Measurements from ENCODE around the gene ATP1B3.
"Not testable (repeated sequence)": the region's sequence is repeated elsewhere in the genome, so short reads cannot be mapped to it uniquely, and the experiment has no call there.

The ATP1B3 gene

GRCh38 chr3:141840737-141841544, 35.5 kb upstream of the ATP1B3 start:
- no peak overlapping the region for H3K4me3 ChIP-seq (ENCODE audit: low read length)
- no peak for TF ChIP-seq CTCF (conservative IDR thresholded peaks at IDR 0.05; ENCODE audit: low read length)
- no peak for DNase-seq (ENCODE audit: low read depth)

GRCh38 chr3:141844108-141844507, 32.3 kb upstream of the ATP1B3 start:
- no peak for TF ChIP-seq CTCF (conservative IDR thresholded peaks at IDR 0.05; ENCODE audit: low read length)
- no peak overlapping the region for H3K4me3 ChIP-seq (ENCODE audit: low read length)
- DNase-seq (ENCODE audit: low read depth): no peak

GRCh38 chr3:141844812-141845211, 31.6 kb upstream of the ATP1B3 start:
- H3K4me3 ChIP-seq (ENCODE audit: low read length): no peak overlapping the region
- no peak for TF ChIP-seq CTCF (conservative IDR thresholded peaks at IDR 0.05; ENCODE audit: low read length)
- no peak for DNase-seq (ENCODE audit: low read depth)

DNA sequence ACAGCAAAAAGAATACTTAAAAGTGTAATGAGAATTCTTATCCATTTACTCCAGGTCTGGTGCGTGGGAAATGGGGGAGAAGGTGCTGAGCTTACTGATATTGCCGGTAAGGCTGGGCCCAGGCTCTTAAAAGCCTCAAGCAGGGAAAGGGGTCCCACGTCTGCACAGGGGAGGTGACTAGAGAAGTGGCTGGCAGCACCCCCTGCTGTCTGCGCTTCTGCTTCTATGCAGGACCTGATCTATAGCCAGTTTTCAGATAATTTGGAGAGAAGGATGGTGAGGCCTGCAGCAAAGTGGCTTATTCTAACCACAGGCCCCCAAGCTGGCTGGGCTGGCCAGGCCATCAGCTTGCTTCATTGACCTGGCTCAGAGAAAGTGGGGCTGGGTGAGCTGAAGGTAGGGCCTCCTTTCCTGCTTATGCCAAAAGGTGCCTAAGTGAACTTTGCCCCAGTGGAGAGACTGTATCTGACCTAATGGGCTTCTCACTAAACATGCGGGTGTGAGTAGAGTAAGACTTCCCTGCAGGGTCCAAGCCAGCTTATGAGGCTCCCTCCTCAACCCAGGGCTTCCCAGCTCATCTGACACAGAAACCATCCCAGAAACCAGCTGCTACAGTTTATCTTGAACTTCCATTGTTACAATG, 30.9 kb upstream of the ATP1B3 start:
- H3K4me3 ChIP-seq (ENCODE audit: low read length): no peak overlapping the region
- DNase-seq (ENCODE audit: low read depth): no peak
- TF ChIP-seq CTCF (conservative IDR thresholded peaks at IDR 0.05; ENCODE audit: low read length): no peak

DNA sequence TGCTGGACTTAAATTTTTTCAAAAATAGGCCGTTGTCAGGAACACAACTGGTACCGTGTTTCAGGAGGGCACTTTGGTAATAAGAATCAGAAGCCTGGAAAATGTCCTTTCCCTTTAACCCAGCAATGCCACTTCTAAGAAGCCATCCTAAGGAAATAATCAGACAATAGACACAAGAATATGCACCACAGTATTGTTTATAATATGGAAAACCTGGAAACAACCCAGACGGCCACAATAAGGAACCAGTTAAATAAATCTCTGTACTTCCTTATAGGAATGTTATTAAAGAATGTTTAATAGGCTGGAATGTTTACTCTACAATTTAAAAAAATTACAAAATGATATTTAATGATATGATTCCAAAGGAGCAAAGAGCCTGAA, 30.4 kb upstream of the ATP1B3 start:
- no peak for TF ChIP-seq CTCF (conservative IDR thresholded peaks at IDR 0.05; ENCODE audit: low read length)
- no peak overlapping the region for H3K4me3 ChIP-seq (ENCODE audit: low read length)
- DNase-seq (ENCODE audit: low read depth): no peak

DNA sequence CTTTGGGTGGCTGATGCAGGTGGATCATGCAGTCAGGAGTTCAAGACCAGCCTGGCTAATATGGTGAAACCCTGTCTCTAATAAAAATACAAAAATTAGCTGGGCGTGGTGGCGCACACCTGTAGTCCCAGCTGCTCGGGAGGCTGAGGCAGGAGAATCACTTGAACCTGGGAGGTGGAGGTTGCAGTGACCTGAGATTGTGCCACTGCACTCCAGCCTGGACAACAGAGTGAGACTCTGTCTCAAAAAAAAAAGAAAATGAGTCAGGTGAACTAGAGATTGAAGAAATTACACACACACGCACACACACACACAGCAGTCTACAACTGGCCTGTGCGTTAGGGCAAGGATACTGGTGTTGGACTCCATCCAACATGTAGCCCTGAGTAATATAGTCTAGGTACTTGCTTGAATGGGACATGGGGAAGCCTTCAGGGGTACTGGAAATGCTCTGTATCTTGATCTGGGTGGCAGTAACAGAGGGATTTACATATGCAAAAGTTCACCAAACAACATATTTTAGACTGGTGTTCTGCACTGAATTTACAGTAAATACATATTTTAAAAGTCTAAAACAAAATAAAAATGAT, 28.2 kb upstream of the ATP1B3 start:
- not testable (repeated sequence) for DNase-seq (ENCODE audit: low read depth); H3K4me3 ChIP-seq (ENCODE audit: low read length)

- TF ChIP-seq CTCF (conservative IDR thresholded peaks at IDR 0.05; ENCODE audit: low read length): no peak
- DNase-seq (ENCODE audit: low read depth): no peak
- no peak overlapping the region for H3K4me3 ChIP-seq (ENCODE audit: low read length)
Measured at GRCh38 chr3:141849056-141849815, 27.2 kb upstream of the ATP1B3 start.

Data from AG10803 (cell line).